GM18511 (cell line): Measurements from ENCODE around the gene NPC2.

Experiments used
- ATAC-seq: cut with Tn5 transposase; IDR thresholded peaks from one replicate; pipeline ENCODE4 v1.9.1; 2021; ENCODE audit warnings: mild to moderate bottlenecking, moderate library complexity; ENCODE audit not compliant: unreplicated experiment

Gene NPC2

DNA sequence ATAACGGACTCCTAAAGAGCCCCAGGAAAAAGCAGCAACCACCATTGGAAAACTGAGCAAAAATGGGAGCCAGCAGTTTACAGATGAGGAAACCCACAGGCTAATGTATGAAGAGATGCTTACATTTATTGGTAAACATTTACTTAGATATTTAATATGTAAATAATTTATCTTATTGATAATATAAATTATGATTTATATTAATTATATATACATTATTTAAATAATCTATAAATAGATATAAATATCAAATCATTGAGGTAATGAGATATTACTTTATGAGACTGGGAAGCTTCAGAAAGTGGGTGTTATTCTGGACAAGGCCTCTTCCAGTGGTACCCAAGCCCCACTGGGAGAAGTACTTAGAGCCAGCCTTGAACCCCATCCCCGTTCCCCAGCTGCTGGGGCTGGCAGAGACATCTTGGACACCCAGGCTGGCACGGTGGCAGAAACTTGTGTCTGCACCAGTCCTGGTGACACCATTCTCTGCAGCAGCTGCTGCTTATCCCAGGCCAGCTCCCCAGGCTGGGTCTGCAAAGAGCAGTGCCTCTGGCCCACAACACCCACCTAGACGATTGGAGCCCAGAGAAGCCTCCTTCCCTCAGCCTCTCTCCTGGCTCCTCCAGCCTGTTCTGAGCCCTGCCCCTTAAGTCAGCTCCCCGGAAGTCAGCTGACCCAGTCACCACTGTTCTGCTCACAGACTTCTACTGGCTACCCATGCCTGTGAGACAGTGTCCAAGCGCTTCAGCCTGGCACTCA lies 26.4 kb upstream of the NPC2 start:
- ATAC-seq = no peak

DNA sequence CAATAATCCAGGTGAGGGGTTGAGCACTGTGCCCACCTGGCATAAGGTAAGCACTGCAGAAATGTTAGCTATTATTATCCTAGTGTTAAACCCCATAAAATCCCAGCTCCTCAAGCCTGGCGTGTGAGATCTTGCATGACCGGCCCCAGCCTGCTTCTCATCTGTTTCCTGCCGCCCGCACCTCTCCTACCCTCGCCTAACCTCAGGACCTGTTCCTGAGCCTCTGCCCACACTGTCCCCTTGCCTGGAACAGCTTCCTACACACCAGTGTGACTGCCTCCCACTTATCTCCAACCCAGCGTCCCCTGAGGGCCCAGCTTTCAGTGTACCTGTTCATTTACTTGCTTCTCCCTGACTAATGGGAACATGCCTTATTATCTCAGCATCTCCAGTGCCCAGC lies 25.1 kb upstream of the NPC2 start:
- no peak for ATAC-seq

DNA sequence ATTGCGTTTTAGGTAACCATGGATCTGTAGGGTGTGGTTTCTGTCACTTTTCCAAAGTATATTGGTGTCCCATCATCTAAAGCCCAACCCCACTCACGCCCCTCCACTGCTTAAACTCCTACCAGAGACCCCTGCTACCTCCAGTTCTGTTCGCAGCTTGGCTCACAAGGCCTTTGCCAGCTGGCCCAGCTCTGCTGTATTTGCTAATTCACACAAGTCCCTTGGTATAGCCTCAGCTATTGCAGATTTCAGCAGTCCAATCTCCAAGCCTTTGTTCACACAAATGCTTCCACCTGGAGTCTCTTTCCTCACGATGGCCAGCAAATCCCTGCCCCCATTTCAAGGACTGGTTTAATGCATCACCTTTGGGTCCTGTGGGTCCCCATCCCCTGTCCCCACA lies 24.6 kb upstream of the NPC2 start:
- no peak for ATAC-seq

DNA sequence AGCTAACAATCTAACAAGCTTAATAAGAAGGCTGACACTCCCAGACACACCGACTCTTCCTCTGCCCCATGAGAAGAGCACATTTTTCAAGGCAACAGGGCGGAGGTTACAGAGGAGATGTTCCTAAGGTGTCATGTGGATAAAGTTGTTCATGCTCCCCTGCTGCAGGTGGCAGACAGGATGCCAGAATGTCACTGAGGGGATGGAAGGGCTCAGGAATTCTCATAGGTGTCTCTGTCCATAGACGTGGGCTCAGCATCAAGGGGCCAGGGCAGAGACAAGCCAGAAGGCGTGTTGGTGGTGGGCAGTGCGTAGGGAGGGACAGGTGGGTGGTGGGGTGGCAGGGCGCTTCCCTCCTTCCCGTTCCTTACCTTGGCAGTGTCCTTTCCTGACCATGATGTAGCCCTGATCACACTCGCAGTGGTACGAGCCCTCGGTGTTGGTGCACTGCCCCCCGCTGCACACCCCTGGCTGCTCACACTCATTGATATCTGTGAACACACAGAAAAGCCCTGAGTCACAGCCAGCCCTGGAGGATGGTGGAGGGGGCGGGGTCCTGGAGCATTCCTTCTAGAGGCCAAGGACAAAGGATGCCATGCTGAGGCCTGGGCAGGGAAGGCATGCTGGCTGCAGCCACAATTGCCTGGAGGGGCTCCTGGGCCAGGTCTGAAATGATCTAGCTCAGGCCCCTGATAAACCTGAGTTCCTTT lies 23.5 kb upstream of the NPC2 start:
- no peak for ATAC-seq

DNA sequence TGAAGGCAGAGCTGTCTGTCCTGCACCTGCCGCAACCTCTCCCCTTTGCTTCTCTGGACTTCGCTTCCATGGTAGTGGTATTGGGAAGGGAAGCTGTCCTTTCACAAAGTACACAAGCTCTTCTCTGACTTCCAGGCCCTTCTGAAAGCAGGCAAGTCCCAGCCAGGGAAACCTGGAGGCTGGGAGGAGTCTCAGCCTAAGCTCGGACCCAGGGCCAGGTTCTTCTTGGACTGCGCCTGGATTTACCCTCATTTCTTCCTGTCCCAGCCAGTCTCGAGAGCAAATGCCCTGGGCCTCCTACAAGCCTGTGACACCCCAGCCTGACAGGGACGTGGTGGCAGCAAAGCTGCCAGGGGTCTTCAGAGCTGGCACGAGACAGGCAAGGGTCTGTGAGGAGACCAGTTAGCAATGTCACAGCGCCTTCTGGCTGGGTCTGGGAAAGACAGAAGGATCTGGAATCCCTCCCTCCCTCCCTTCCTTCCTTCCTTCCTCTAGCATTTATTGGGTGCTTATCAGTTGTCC lies 22.8 kb upstream of the NPC2 start:
- ATAC-seq = no peak

DNA sequence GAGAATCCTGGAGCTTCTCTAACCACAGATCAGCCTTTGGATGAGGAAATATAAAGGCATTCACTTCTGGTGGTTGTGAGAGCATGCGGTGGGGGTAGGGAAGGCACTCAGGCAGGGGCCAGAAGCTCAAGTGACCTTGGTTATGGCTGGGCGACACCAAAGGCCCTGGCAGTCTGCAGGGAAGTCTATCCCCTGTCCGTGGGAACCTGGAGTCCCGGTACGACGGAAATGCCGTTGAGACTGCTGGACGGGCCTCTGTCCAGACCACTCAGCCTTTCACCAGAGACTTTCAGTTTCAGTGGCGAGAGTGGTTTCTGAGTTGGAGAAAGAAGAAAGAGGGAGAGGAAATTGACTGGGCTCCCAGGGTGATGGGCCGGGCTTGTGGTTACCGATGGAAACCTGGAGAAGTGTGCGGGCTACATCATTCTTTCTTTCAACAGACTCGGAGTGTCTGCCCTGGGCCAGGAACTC lies 21.4 kb upstream of the NPC2 start:
- ATAC-seq = no peak

DNA sequence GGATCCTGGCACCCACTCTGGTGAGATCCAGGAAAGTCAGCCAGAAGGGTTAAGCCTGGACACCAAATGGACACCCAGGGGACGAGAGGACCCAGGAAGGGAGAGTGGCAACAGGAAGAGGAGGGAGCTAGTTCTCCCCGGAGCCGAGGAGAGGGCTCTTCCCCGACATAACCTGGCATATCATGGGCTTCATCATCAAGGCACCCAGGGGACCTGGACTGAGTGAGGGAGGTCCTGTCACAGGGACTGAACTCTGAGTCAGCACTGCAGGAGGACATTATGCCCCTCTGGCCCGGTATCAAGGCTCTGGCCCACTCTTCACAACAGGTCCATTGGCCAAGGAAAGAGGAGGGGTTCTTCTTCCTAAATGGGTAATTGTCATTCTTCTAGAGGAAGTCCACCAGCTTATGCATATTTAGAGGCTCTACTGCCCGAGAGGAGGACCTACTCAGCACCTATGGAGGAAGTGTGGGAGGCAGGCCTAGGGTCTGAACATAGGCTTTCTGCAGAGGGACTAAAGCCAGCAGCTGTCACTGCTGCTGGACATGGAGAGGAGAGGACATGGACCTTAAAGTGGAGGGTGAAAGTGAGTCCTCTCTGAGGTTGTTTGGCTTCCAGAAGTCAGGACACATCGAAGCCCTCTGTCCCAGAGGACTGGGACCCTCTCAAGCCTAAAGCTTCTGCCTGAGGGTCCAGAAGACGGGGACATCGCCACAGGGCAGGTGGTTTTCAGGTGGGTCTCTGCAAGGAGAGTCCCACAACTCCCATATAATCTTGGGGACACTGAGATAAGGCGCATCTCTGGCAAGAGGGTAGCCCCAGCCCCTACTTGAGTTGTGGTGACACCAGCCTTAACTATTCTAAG lies 19.1 kb upstream of the NPC2 start:
- no peak for ATAC-seq

DNA sequence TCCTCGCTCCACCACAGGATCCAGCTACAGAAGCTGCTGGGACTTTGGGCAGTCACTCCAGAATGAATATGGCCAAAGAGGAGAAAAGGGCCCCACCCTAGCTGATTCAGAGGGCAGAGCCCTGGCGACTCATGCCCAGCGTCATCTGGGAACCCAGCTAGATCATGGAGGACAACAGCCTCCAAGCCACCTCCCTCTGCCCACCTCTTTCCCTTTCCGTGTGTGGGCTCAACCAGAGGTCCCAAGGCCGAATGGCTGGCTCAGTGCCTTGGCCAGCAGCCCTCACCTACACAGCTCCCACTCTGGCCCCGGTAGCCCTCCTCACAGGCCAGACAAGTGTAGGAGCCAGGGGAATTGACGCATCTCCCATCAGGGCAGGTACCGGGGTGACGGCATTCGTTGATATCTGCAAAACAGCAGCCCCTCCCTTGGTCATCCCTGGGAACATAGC lies 17.9 kb upstream of the NPC2 start:
- ATAC-seq = no peak

DNA sequence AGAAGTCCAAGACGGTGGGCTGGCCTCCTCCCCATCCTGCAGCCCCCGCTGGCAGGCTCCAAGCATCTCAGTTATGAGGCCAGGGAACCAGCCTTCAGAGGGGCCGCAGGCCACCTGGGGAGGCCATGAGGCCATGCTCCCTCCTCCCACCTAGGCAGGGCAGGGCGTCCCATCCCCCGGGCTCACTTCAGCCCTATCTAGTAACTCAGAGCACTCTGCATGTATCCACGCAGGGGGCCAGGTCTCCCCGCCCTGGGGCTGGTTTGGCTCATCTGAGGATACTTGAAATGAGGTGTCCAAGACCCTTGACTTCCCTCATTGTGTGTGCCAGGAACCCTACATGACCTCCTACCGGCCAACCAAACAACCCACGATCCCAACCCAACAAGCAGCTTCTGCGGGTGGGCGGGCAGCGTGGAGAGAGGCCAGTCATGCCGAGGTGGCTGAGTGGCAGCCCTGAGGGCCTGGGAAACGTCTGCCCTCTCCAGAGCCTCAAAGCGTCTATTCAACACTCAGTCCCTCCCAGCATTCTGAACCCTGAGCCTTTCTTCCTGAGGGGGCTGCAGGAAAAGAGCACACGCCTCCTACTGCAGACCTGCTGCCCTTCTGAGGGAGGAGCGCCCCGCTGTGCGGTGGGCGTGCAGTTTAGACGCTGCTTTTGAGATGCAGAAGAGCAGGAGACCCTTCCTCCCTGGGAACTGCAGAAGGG lies 17.3 kb upstream of the NPC2 start:
- ATAC-seq = no peak

DNA sequence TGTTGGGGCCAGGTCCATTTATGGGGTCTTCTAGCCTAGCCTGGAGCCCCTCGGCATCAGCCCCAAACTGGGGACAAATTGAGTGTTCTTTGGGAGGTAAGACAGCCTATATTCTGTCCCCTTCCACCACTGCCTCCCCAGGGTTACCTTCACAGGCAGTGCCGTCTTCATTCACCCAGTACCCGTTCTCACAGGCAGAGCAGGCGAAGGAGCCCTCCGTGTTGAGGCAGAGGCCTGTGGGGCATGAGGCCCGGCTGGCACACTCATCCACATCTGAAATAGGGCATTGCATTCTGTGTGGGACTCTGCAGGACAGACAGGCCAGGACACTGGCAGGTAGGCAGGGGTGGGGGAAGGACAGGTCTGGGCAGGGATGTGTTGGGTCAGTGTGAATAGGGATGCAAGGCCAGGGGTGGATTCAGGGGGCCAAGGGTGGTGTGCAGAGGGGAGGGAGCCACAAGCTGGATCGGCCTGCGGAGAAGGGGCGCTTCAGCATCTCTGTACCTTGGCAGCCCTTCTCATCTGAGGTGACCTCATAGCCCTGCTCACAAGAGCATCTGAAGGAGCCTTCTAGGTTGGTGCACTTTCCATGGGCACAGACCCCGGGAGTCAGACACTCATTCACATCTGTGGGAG lies 16.6 kb upstream of the NPC2 start:
- ATAC-seq = no peak

DNA sequence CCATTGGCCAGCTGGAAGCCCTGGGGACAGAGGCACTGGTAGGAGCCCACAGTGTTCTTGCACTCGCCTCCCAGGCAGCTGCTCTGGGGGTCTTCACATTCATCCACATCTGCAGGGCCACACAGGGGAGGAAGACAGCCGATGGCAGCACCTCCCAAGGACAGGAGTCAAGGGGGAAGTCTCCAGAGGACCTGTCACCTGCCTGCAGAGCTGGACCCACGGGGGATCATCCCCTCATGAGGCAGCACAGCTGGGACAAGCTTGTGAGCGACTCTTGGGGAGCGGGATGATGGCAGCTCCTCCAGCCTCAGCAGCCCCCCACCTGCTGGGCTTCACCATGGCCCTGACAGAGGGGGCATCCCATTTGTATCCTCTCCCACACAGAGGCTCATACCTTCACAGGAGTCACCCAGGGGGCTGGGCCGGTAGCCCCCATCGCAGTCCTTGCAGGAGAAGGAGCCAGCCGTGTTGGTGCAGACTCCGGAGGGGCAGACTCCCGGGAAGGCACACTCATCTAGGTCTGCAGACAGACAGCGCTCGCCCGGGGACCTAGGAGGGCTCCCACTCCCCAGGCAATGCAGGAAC lies 15.8 kb upstream of the NPC2 start:
- no peak for ATAC-seq

DNA sequence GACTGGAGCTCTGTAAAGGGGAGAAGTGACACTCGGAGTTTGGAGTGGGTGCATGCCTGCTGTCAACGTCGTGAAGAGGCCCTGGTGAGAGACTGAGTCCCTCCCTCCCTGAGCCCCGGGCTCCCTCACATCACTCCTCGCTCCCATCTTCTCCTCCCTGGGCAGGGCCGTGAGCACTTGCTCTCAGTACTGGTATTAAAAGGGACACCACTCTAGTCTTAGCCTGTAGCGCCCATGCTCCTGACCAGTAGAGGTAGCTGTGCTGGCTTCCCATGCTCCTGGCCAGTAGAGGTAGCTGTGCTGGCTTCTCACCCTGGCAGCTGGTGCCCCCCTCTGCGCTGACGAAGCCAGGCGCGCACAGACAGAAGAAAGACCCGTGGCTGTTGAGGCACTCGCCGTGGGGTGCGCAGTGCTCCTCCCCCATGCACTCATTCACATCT lies 15.2 kb upstream of the NPC2 start:
- ATAC-seq = no peak

DNA sequence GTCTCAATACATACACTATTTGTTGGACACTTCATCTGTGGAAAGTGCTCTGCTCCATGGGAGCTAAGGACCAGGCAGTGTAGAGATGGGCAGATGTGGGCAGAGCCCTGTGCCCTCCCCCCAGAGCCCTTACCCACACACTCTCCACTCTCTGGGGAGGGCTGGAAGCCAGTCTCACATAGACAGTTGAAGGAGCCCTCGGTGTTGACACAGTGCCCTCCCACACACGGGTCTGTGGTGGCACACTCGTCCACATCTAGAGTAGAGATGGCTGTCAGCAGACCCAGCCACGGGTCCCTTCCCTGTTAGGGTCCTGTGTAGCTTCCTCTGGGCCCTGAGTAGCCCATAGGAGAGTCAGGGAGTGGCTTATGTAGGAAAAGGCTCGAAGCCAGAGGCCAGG lies 14.7 kb upstream of the NPC2 start:
- ATAC-seq = no peak

DNA sequence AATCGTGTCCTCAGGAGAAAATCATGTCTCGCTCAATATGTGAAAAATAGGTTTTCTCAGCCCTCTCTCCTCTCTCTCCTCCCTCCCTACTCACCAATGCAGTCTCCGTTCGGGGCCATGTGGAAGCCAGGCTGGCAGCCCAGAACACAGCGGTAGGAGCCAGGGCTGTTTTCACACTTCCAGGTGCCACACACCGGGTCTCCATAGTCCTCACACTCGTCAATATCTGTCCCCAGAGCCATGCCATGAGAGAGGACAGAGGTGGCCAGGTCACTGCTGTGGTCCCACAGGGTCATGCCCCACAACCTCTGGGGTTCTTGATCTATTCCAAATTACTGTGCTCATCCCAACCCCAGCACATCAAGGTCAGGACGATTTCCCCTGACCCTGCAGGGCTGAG lies 14.0 kb upstream of the NPC2 start:
- no peak for ATAC-seq

DNA sequence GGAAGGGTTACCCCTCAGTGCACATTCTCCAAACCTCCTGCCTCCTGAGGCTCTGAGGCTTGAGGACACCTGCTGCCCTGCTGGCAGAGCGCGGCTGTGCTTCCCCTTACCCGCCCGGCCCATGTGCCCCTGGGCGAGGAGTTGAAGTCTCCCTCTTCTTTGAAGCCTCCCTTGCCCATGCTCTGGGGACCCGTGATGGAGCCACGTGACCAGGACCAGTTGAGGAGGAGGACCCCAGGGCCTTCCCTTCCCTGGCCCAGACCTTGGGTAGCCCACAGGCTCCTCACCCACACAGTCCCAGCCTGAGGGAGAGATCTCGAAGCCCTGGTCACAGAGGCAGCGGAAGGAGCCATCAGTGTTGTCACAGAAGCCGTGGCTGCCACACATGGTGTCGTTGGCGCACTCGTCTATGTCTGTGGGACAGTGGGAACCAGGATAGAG lies 13.3 kb upstream of the NPC2 start:
- ATAC-seq = no peak

DNA sequence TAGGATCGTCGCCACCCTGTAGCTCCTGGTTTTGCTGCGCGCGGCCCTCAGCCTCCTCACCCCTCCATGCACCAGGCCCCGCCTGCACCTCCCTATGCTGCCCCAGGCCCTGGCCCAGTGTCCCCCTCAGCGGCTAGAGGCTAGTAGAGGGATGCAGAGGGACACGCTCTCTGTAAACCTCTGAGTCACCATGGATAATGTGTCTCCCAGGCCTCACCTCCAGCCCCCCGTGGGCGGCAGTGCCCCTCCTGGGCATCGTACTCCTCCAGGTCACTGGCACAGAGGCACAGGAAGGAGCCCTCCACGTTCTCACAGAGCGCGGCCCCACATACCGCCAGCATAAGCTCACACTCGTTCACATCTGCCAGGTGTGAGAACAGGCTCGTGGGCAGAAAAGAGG lies 12.7 kb upstream of the NPC2 start:
- no peak for ATAC-seq

DNA sequence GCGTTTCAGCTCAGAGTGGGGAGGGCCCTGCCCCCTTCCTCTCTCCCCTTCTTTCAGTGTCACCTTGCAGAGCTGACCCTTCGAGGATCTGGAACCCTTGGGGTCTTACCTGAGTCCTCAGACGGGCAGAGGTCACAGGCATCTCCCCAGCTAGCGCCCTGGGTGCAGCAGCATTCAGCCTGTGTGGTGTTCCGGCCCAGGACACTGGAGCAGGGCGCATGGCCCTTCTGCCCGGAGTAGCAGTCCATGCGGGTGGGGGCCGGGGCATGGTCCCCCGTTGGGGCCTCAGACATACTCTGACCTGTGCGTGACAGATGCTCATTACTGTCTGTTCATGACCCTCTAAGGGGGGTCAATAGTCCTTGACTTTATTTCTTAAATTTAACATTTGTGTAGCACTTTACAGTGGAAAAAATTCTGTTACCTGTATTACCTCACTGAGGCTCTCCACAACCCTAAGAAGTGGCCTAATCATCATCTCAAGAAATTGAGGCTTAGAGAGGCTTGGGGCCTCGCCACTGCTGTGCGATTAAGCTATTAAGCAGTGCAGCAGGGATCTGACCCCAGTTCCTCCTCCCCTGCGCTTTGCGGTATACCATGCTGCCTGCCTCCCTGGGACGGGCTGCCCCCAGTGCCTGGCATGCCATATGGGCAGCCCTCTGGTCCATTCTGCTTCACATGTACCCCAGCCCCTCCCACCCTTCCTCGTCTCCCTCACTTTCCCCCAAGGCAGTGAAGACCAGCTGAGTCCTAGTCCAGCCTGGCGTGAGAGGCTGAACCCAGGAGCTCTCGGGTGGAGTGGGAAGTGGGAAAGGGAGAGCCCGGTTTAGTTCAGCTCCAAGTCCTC lies 12.0 kb upstream of the NPC2 start:
- ATAC-seq = no peak

DNA sequence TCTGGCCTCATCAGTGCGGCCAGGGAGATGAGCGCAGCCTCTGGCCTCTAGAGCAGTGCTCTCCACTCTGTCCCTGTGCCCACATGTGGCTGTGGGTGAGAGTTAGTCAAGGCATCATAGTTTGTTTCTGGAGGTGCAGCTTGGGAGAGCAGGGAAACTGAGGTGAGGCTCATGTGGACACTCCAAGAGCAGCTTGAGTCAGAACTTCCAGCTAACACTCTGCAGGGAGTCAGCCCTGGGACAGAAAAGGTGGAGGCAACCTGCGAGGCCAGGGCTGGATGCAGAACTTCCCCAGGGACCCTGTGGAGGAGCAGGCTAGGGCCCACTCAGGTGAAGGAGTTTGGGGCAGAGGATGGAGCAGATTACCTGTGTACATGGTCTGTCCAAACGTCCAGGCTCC lies 11.3 kb upstream of the NPC2 start:
- ATAC-seq = no peak

DNA sequence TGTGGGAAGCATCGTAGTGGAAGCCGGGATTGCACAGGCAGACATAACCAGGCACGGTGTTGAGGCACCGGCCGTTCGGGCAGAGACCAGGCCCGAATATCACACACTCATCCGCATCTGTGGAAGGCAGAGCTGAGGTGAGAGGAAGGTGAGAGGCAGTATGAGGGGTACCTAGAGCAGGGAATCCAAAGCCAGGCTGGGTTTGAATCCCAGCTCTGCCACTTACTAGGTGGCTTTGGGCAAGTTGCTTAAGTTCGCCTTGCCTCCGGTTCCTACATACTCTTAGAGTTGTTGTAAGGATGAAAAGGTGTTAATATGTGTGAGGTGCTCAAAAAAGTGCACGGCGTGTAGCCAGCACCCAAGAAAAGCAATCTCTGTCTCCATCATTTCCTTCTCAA lies 10.8 kb upstream of the NPC2 start:
- ATAC-seq = no peak
